OCI-LY3 (cell line): ENCODE data around the gene TAS2R5.
A peak's percentile ranks its signal among the peaks of the same experiment; 100 is the strongest.
"Not testable (repeated sequence)": the region's sequence is repeated elsewhere in the genome, so short reads cannot be mapped to it uniquely, and the experiment has no call there.

ENCODE experiments used
- H2AFZ ChIP-seq: fragments of 200-600, 300-600 bp; shearing (Covaris generic); 2 replicates; pipeline ENCODE4 v1.6.0; 2014; ENCODE audit warnings: antibody characterized with exemption, low read depth, low read length
- H3K27ac ChIP-seq: fragments of 200-600, 300-600 bp; sonication (generic); 2 replicates; pipeline ENCODE4 v1.5.1; 2014; ENCODE audit warnings: mild to moderate bottlenecking, low read length, moderate library complexity, mixed read lengths
- H3K27me3 ChIP-seq: fragments of 200-600, 300-600 bp; sonication (generic); 2 replicates; pipeline ENCODE4 v1.6.1; 2014; ENCODE audit warnings: low read depth, low read length, mixed read lengths
- H3K36me3 ChIP-seq: fragments of 200-600, 300-600 bp; sonication (generic); replicated peaks from 2 replicates; pipeline ENCODE3; 2014; ENCODE audit warnings: low read depth, low read length, mixed read lengths
- H3K4me1 ChIP-seq: fragments of 300-600, 200-600 bp; sonication (generic); 2 replicates; pipeline ENCODE4 v1.6.1; 2014; ENCODE audit warnings: low read length, mixed read lengths
- H3K4me2 ChIP-seq: fragments of 200-600, 300-600 bp; sonication (generic); 2 replicates; pipeline ENCODE4 v1.6.1; 2014; ENCODE audit warnings: low read length, mixed read lengths
- H3K4me3 ChIP-seq: fragments of 300-600, 200-600 bp; sonication (generic); 2 replicates; pipeline ENCODE4 v1.5.1; 2014; ENCODE audit warnings: antibody characterized with exemption, mild to moderate bottlenecking, low read length, moderate library complexity
- H3K79me2 ChIP-seq: fragments of 300-600, 200-600 bp; shearing (Covaris generic); 2 replicates; pipeline ENCODE4 v1.6.1; 2014; ENCODE audit warnings: mild to moderate bottlenecking, low read length, mixed read lengths
- H3K9ac ChIP-seq: fragments of 300-600, 200-600 bp; shearing (Covaris generic); 2 replicates; pipeline ENCODE4 v1.6.0; 2014; ENCODE audit warnings: mild to moderate bottlenecking, low read length, moderate library complexity
- H3K9me3 ChIP-seq: fragments of 200-600, 300-600 bp; shearing (Covaris generic); 2 replicates; pipeline ENCODE4 v1.6.1; 2014; ENCODE audit warnings: low read length, mixed read lengths; ENCODE audit not compliant: insufficient read depth
- H4K20me1 ChIP-seq: fragments of 200-600, 300-600 bp; sonication (generic); 2 replicates; pipeline ENCODE4 v1.6.1; 2016; ENCODE audit warnings: low read length, mixed read lengths; ENCODE audit not compliant: insufficient read depth
- EZH2phosphoT487 ChIP-seq: fragments of 200-600 bp; shearing (Covaris generic); IDR thresholded peaks from 2 replicates; pipeline ENCODE4 v1.6.1; 2018; ENCODE audit warnings: antibody characterized with exemption, mixed run types, low read depth
- TF ChIP-seq, protein P1 (sequence below): fragments of 200-600, 300-600 bp; sonication (generic); IDR thresholded peaks from 2 replicates; pipeline ENCODE4 v1.5.1; 2014; ENCODE audit warnings: antibody characterized with exemption, low read length, low read depth

The TAS2R5 gene

DNA sequence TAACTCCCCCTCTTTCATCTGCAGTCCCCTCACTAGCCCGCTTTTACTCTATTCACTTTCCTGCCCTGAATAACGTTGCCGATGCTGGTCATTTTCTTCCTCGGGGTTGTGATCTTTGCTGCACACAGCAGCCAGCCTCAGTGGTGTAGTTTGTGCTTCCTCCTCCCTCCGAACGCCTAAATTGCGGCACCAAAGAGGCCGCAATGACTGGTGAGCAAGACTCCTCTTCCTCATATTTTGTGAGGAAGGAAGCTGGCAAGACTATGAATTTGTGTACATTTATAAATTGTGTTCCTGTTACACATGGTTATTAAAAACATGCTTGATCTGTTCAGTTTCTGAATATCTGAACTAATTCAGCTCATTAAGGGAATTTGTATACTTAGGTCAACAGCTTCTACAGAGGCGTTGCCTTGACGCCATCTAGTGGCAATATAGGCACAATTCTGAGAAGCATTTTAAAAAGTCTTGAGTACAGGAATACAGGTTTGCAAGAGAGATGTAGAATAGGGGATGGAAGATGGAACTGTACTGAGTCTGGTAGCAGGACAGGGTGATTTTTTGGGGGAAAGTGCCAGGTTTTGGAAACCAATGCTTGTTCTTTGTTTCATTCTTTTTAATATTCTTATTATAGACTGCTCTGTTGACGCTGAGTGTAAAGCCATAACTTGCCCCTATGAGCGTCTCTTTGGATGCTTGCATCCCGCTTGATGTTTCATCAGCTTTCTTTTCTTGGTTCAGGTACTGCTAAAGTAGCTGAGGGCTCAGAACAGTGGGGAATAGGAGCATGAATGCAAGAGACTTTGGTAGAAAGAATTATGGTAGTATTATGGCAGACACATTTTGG is 4.1 kb upstream of the TAS2R5 start:
- Histone ChIP-seq H3K4me1 (no peaks in the 10 kb centered on the region), H3K79me2 (no peaks in the 10 kb centered on the region), H3K4me2 (no peak overlapping the region), H4K20me1 (no peaks in the 10 kb centered on the region), H3K27ac (no peak overlapping the region), H3K9me3 (no peaks in the 10 kb centered on the region), H2AFZ (no peak overlapping the region), H3K36me3 (no peaks in the 10 kb centered on the region), H3K9ac (no peak overlapping the region), H3K4me3 (no peak overlapping the region), H3K27me3 (no peaks in the 10 kb centered on the region)
- TF ChIP-seq EZH2phosphoT487: no peak
- TF ChIP-seq, protein P1, sequence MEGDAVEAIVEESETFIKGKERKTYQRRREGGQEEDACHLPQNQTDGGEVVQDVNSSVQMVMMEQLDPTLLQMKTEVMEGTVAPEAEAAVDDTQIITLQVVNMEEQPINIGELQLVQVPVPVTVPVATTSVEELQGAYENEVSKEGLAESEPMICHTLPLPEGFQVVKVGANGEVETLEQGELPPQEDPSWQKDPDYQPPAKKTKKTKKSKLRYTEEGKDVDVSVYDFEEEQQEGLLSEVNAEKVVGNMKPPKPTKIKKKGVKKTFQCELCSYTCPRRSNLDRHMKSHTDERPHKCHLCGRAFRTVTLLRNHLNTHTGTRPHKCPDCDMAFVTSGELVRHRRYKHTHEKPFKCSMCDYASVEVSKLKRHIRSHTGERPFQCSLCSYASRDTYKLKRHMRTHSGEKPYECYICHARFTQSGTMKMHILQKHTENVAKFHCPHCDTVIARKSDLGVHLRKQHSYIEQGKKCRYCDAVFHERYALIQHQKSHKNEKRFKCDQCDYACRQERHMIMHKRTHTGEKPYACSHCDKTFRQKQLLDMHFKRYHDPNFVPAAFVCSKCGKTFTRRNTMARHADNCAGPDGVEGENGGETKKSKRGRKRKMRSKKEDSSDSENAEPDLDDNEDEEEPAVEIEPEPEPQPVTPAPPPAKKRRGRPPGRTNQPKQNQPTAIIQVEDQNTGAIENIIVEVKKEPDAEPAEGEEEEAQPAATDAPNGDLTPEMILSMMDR: peak; percentile 93

DNA sequence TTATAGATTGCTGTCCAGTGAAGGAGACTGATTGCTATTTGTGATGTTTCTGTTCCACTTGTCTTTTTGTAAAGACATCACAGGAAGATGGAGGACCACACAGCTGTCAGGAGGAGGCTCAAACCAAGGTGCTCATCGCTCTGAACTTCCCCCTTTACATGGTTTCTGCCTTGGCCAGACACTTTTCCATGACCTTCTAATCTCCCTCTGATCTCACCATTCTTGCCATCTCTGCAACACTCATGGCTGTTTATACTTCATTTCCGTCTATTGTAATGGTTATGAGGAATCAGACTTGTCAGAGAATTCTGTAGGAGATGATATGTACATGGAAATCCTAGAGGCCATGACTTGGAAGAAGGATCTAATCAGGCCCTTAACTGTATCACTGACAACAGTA is 1.7 kb upstream of the TAS2R5 start:
- Histone ChIP-seq H3K4me1 (no peaks in the 10 kb centered on the region), H3K4me2 (no peak overlapping the region), H3K79me2 (no peaks in the 10 kb centered on the region), H3K4me3 (no peak overlapping the region), H2AFZ (no peak overlapping the region), H4K20me1 (no peaks in the 10 kb centered on the region), H3K27ac (no peak overlapping the region), H3K36me3 (no peaks in the 10 kb centered on the region), H3K9ac (no peak overlapping the region), H3K9me3 (no peaks in the 10 kb centered on the region), H3K27me3 (no peaks in the 10 kb centered on the region)
- no peak for TF ChIP-seq EZH2phosphoT487
- TF ChIP-seq, protein P1: no peak

DNA sequence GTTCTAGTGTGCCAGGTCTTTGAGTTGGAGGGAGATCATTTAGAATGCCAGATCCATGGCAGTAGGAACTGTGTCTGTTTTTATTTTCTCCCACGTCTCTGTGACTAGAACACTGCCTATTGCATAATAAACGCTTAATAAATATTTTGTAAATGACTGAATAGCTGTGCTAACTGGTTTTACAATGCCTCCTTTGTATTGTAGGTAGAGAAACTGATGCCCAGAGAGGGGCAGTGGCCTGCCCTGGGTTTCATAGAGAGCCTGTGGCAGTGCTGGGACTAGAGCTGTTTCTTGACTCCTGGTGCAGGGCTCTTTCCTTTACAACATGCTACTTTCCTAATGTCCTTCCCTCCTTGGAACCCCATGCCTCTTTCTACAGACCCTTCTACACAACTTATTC is 2.5 kb downstream of the TAS2R5 start:
- Histone ChIP-seq H3K27me3 (no peaks in the 10 kb centered on the region), H3K27ac (no peak overlapping the region), H3K9ac (no peak overlapping the region), H3K79me2 (no peaks in the 10 kb centered on the region), H3K4me2 (no peak overlapping the region), H4K20me1 (no peaks in the 10 kb centered on the region), H3K4me1 (no peaks in the 10 kb centered on the region), H3K4me3 (no peak overlapping the region), H3K9me3 (no peaks in the 10 kb centered on the region), H2AFZ (no peak overlapping the region), H3K36me3 (no peaks in the 10 kb centered on the region)
- TF ChIP-seq EZH2phosphoT487: no peak
- TF ChIP-seq, protein P1: no peak

DNA sequence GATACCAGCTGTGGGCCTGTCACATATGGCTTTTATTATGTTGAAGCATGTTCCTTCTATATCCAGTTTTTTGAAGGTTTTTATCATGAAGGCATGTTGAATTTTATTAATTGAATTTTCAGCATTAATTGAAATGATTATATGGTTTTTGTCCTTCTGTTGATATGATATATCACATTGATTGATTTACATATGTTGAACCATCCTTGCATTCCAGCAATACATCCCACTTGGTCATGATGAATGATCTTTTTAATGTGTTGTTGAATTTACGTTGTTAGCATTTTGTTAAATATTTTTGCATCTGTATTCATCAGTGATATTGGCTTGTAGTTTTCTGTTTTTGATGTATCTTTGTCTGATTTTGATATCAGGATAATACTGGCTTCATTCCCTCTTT is 30.1 kb downstream of the TAS2R5 start:
- Histone ChIP-seq H3K36me3 (no peaks in the 10 kb centered on the region), H3K4me3 (no peak overlapping the region)
- TF ChIP-seq EZH2phosphoT487: no peak
- TF ChIP-seq, protein P1: no peak

DNA sequence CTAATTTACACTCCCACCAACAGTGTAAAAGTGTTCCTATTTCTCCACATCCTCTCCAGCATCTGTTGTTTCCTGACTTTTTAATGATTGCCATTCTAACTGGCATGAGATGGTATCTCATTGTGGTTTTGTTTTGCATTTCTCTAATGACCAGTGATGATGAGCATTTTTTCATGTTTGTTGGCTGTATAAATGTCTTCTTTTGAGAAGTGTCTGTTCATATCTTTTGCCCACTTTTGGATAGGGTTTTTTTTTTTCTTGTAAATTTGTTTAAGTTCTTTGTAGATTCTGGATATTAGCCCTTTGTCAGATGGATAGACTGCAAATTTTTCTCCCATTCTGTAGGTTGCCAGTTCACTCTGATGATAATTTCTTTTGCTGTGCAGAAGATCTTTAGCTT is 32.4 kb downstream of the TAS2R5 start:
- not testable (repeated sequence) for H3K79me2 ChIP-seq, H3K9me3 ChIP-seq, H4K20me1 ChIP-seq, H3K36me3 ChIP-seq, H3K4me3 ChIP-seq, H3K4me1 ChIP-seq, H2AFZ ChIP-seq, H3K27ac ChIP-seq, H3K27me3 ChIP-seq, H3K9ac ChIP-seq, H3K4me2 ChIP-seq

More for the DNA sequence above, 30.1 kb downstream of the TAS2R5 start:
- Histone ChIP-seq H3K79me2 (no peaks in the 10 kb centered on the region), H3K9me3 (no peaks in the 10 kb centered on the region), H3K4me2 (no peak overlapping the region), H3K27ac (no peak overlapping the region), H3K27me3 (no peaks in the 10 kb centered on the region), H2AFZ (no peak overlapping the region), H3K4me1 (no peaks in the 10 kb centered on the region), H3K9ac (no peak overlapping the region), H4K20me1 (no peaks in the 10 kb centered on the region)
